ENCODE results near the gene GREM1.

The GREM1 gene

GRCh38 chr15:32698773-32699390 lies 18.9 kb upstream of the GREM1 start:
- no peak for DNase-seq

- DNase-seq = no peak
Observed at GRCh38 chr15:32700501-32701150, 17.2 kb upstream of the GREM1 start.

GRCh38 chr15:32701863-32702262 lies 15.9 kb upstream of the GREM1 start:
- no peak for DNase-seq

- no peak for DNase-seq
Observed at GRCh38 chr15:32704395-32704981, 13.3 kb upstream of the GREM1 start.

GRCh38 chr15:32705446-32705845 lies 12.4 kb upstream of the GREM1 start:
- DNase-seq = no peak

GRCh38 chr15:32706704-32707103 lies 11.1 kb upstream of the GREM1 start:
- DNase-seq = no peak

- DNase-seq = no peak
Observed at GRCh38 chr15:32707436-32707835, 10.4 kb upstream of the GREM1 start.

GRCh38 chr15:32709295-32710033 lies 8.3 kb upstream of the GREM1 start:
- DNase-seq = no peak

GRCh38 chr15:32715276-32715675 lies 2.5 kb upstream of the GREM1 start:
- no peak for DNase-seq

GRCh38 chr15:32716216-32716914 lies 1.4 kb upstream of the GREM1 start:
- no peak for DNase-seq

GRCh38 chr15:32716915-32717425 lies 834 bp upstream of the GREM1 start:
- no peak for DNase-seq

- DNase-seq = no peak
Observed at GRCh38 chr15:32718227-32718820, 520 bp downstream of the GREM1 start.

GRCh38 chr15:32718821-32719716 lies 1.3 kb downstream of the GREM1 start:
- DNase-seq = peak in 1 of 2 experiments; percentile 7

- DNase-seq = no peak
Observed at GRCh38 chr15:32721596-32721995, 3.8 kb downstream of the GREM1 start.

- DNase-seq = no peak
Observed at GRCh38 chr15:32722136-32722535, 4.3 kb downstream of the GREM1 start.

- no peak for DNase-seq
Observed at GRCh38 chr15:32723171-32723948, 5.6 kb downstream of the GREM1 start.

- no peak for DNase-seq
Observed at GRCh38 chr15:32729700-32730395, 12.0 kb downstream of the GREM1 start.

GRCh38 chr15:32730677-32731654 lies 13.2 kb downstream of the GREM1 start:
- no peak for DNase-seq

All from NCI-H1930 (cell line).